Endothelial cell of umbilical vein (primary cell): Measurements from ENCODE around the gene PRIM1. TPM values are rescaled to one million over a fixed set of nuclear protein-coding genes. Genes with fewer than 3 reads are reported as not detected.

Experiments used
- BruUV-seq: library from RNA; stranded (reverse); fragments of 400-500 nt; replicated peaks from 2 replicates; lab custom pipeline; 2021; lab: Mats Ljungman, UMichigan
- CTCF ChIA-PET: fragments of 300-600, 350-600 bp; sonication (Branson Sonifier 250); formaldehyde crosslinking; loops from one replicate; lab custom pipeline; 2021; ENCODE audit warnings: antibody characterized with exemption, inconsistent platforms; lab: Charles Lee
- POLR2A ChIA-PET: fragments of 300-600, 350-600 bp; sonication (Branson Sonifier 250); formaldehyde crosslinking; loops from one replicate; lab custom pipeline; 2021; ENCODE audit warnings: antibody characterized with exemption, inconsistent platforms; lab: Charles Lee
- DNase-seq: peaks from one replicate; pipeline ENCODE4 v3.0.0-alpha.2; 2011; ENCODE audit warnings: low read depth, low spot score
- FAIRE-seq: peaks from 2 replicates; lab custom pipeline; 2011; peaks lifted over from hg19 to GRCh38; lab: Jason Lieb, UNC
- H2AFZ ChIP-seq: 2 replicates; pipeline ENCODE4 v1.6.0; 2012; ENCODE audit warnings: low read depth, low read length, control low read depth, inconsistent platforms
- H3K27ac ChIP-seq: 2 replicates; pipeline ENCODE4 v1.5.1; 2011; ENCODE audit warnings: low read depth, mild to moderate bottlenecking, control low read depth, low read length, moderate library complexity; ENCODE audit not compliant: insufficient read depth
- H3K27me3 ChIP-seq, 2 experiments: 2 replicates each; pipeline versions ENCODE4 v1.6.0 to v1.6.1; 2011; ENCODE audit warnings: low read length in 2 of 2, mixed read lengths in 1 of 2; ENCODE audit not compliant: control insufficient read depth in 2 of 2, insufficient read depth in 2 of 2
- H3K36me3 ChIP-seq, 2 experiments: 2 replicates in 1 of 2; 3 replicates in 1 of 2; pipeline ENCODE4 v1.5.1; 2011; ENCODE audit warnings: low read length in 2 of 2, mild to moderate bottlenecking in 1 of 2, moderate library complexity in 1 of 2; ENCODE audit not compliant: control insufficient read depth in 2 of 2, insufficient read depth in 2 of 2; ENCODE audit errors: extremely low read depth in 1 of 2
- H3K4me1 ChIP-seq: 3 replicates; pipeline ENCODE4 v1.5.1; 2011; ENCODE audit warnings: mild to moderate bottlenecking, low read length; ENCODE audit not compliant: control insufficient read depth, insufficient read depth; ENCODE audit errors: extremely low read depth
- H3K4me2 ChIP-seq: 2 replicates; pipeline ENCODE4 v1.6.1; 2011; ENCODE audit warnings: low read length, control low read depth, mixed read lengths; ENCODE audit not compliant: insufficient read depth
- H3K4me3 ChIP-seq, 3 experiments: fragments of 200-600 bp in 1 of 3; sonication (generic), shearing (Covaris generic) in 1 of 3; replicated peaks in 1 of 3; 2 replicates each; pipeline ENCODE4 v1.5.1; 2011 to 2016; ENCODE audit warnings: control low read depth in 3 of 3, low read length in 3 of 3, mild to moderate bottlenecking in 2 of 3, inconsistent platforms in 1 of 3, low read depth in 1 of 3, moderate library complexity in 1 of 3; ENCODE audit not compliant: insufficient read depth in 1 of 3
- H3K79me2 ChIP-seq: 2 replicates; pipeline ENCODE4 v1.6.0; 2012; ENCODE audit warnings: low read length, inconsistent platforms; ENCODE audit not compliant: control insufficient read depth, insufficient read depth
- H3K9ac ChIP-seq: replicated peaks from 2 replicates; pipeline ENCODE3; 2011; ENCODE audit warnings: low read length, control low read depth; ENCODE audit not compliant: insufficient read depth; ENCODE audit errors: extremely low read depth
- H3K9me1 ChIP-seq: replicated peaks from 3 replicates; pipeline ENCODE4 v1.6.0; 2011; ENCODE audit warnings: mild to moderate bottlenecking, low read length; ENCODE audit not compliant: control insufficient read depth, insufficient read depth; ENCODE audit errors: extremely low read depth
- H3K9me3 ChIP-seq: replicated peaks from 2 replicates; pipeline ENCODE4 v1.5.1; 2012; ENCODE audit warnings: low read length, inconsistent platforms; ENCODE audit not compliant: control insufficient read depth, insufficient read depth
- H4K20me1 ChIP-seq: replicated peaks from 2 replicates; pipeline ENCODE3; 2011; ENCODE audit warnings: mild to moderate bottlenecking, low read length; ENCODE audit not compliant: control insufficient read depth, insufficient read depth; ENCODE audit errors: extremely low read depth
- EZH2 ChIP-seq: IDR thresholded peaks from 2 replicates; pipeline ENCODE4 v1.6.1; 2012; ENCODE audit warnings: borderline replicate concordance, low read depth, mild to moderate bottlenecking, moderate library complexity, low read length, inconsistent platforms; ENCODE audit not compliant: severe bottlenecking
- GATA2 ChIP-seq: IDR thresholded peaks from 2 replicates; pipeline ENCODE4 v1.7.0; 2011; ENCODE audit warnings: low read depth, mild to moderate bottlenecking, moderate library complexity, mixed read lengths, low read length; ENCODE audit not compliant: insufficient read length, insufficient read depth
- JUN ChIP-seq: IDR thresholded peaks from 2 replicates; pipeline ENCODE4 v1.6.1; 2011; ENCODE audit warnings: borderline replicate concordance, low read depth; ENCODE audit not compliant: insufficient read length, insufficient read depth
- MAX ChIP-seq: IDR thresholded peaks from 2 replicates; pipeline ENCODE4 v1.6.1; 2011; ENCODE audit not compliant: insufficient read depth, insufficient read length
- MYC ChIP-seq: IDR thresholded peaks from one replicate; pipeline ENCODE4 v1.6.1; 2011; ENCODE audit warnings: mild to moderate bottlenecking, low read depth, low read length
- POLR2A ChIP-seq: IDR thresholded peaks from 2 replicates; pipeline ENCODE4 v1.6.1; 2012; ENCODE audit warnings: low read depth, mild to moderate bottlenecking, control low read depth, low read length
- POLR2AphosphoS5 ChIP-seq: IDR thresholded peaks from 2 replicates; pipeline ENCODE4 v1.6.1; 2012; ENCODE audit warnings: low read depth, mild to moderate bottlenecking, control low read depth, low read length, moderate library complexity; ENCODE audit not compliant: insufficient read depth
- dilution Hi-C: fragments of 300-500 bp; cut with MboI; formaldehyde crosslinking; loops from one replicate; pipeline ENCODE4 v1.15.0; 2019; ENCODE audit warnings: low sequenced_read_pairs; ENCODE audit not compliant: extremely low pct_ligation_motif_present
- intact Hi-C: fragments of 100-400 bp; cut with micrococcal nuclease; formaldehyde crosslinking; loops from one replicate; pipeline ENCODE4 v1.10.0; 2022
- polyA plus RNA-seq, 4 experiments: library from polyadenylated mRNA; depleted of rRNA in 3 of 4; stranded (reverse) in 3 of 4; unstranded in 1 of 4; fragments of >200 nt; gene quantifications; 2 replicates each; pipeline versions ENCODE4 v1.2.1 to v1.2.3, GENCODE V29; 2011 to 2012; ENCODE audit warnings: missing spikeins in 1 of 4
- total RNA-seq: library from RNA; stranded (reverse); gene quantifications from 2 replicates; pipeline ENCODE4 v1.2.3, GENCODE V29; 2021

The PRIM1 gene
- total and polyA plus RNA-seq, 2 donors (not counting 3 experiments of a cell fraction or from before 2014, with no cell fraction given) = 10.9 to 12.1 TPM

GRCh38 chr12:56719056-56719455, 33.1 kb downstream of the PRIM1 start:
- dilution Hi-C loops = no loop called here
- no peaks in the 10 kb centered on the region for H3K9me1 ChIP-seq
- H3K4me3 ChIP-seq = no peak overlapping the region
- H3K9ac ChIP-seq = no peak overlapping the region
- peaks cover 91% of the 10 kb centered on the region for H3K79me2 ChIP-seq
- H3K4me1 ChIP-seq = peaks cover 33% of the 10 kb centered on the region
- DNase-seq = no peak
- H3K36me3 ChIP-seq = peaks cover 18 to 25% of the 10 kb centered on the region in 2 experiments
- H4K20me1 ChIP-seq = peaks cover 9% of the 10 kb centered on the region
- CTCF ChIA-PET = interaction anchor here (1.0 to 2.6 kb wide), 2 partner anchors 82 to 282 kb away, joined by 4 to 8 read pairs; no protein-coding TSS in a partner anchor
- no peak overlapping the region for H3K27ac ChIP-seq
- no peak for FAIRE-seq
- H3K27me3 ChIP-seq = no peaks in the 10 kb centered on the region
- no peaks in the 10 kb centered on the region for H3K9me3 ChIP-seq
- TF ChIP-seq POLR2AphosphoS5 (no peak), MYC (no peak)
- POLR2A ChIA-PET = interaction anchor here (1.3 kb wide), 1 partner anchor 31 kb away, joined by 6 read pairs; the partner anchor contains the start of gene PTGES3
- no TSS peak for BruUV-seq
- no peak overlapping the region for H2AFZ ChIP-seq
- intact Hi-C loops = no loop called here
- H3K4me2 ChIP-seq = no peak overlapping the region

GRCh38 chr12:56718636-56719035, 33.5 kb downstream of the PRIM1 start:
- ChIA-PET CTCF (interaction anchor here (1.0 kb wide), 1 partner anchor 82 kb away, joined by 4 read pairs; no protein-coding TSS in a partner anchor), POLR2A (interaction anchor here (1.3 kb wide), 1 partner anchor 30 kb away, joined by 6 read pairs; the partner anchor contains the start of gene PTGES3)
- Histone ChIP-seq H3K4me2 (no peak overlapping the region), H3K9me1 (no peaks in the 10 kb centered on the region), H3K9me3 (no peaks in the 10 kb centered on the region), H4K20me1 (peaks cover 9% of the 10 kb centered on the region), H3K9ac (no peak overlapping the region), H3K36me3 (peaks cover 19 to 29% of the 10 kb centered on the region in 2 experiments), H3K4me3 (no peak overlapping the region), H2AFZ (no peak overlapping the region), H3K4me1 (peaks cover 31% of the 10 kb centered on the region), H3K27ac (no peak overlapping the region), H3K79me2 (peaks cover 86% of the 10 kb centered on the region), H3K27me3 (no peaks in the 10 kb centered on the region)
- DNase-seq (no peak), FAIRE-seq (no peak)
- TF ChIP-seq JUN (no peak), POLR2A (no peak), MYC (no peak), GATA2 (no peak), MAX (no peak), EZH2 (no peak)
- intact Hi-C loops = no loop called here
- dilution Hi-C loops = no loop called here
- no TSS peak for BruUV-seq
